Hematopoietic multipotent progenitor cell treated with erythropoietin and hydrocortisone succinate and interleukin-3 and kit ligand, for 6 days (in vitro differentiated cells): Measurements from ENCODE around the gene DOCK4.

ENCODE experiments used
- DNase-seq: peaks from one replicate; pipeline ENCODE4 v3.0.0-alpha.2; 2015

Gene DOCK4

DNA sequence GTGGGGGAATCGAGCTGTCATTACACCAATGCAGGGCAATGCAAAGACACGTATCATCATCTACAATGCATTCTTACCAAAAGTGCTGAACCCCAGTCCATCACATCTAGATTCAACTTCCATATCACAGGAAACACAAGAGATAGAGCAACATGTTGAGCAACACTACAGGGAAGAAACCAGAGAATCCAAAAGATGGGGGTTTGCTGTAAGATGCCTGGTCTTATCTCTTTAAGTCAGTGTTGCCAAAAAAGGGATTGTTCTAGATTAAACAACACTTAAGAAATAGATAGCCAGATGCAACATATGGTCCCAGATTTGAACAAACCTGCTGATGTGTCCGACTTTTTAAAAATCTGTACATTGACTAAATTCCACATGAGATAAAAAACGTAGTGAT, 328.3 kb downstream of the DOCK4 start:
- no peak for DNase-seq

DNA sequence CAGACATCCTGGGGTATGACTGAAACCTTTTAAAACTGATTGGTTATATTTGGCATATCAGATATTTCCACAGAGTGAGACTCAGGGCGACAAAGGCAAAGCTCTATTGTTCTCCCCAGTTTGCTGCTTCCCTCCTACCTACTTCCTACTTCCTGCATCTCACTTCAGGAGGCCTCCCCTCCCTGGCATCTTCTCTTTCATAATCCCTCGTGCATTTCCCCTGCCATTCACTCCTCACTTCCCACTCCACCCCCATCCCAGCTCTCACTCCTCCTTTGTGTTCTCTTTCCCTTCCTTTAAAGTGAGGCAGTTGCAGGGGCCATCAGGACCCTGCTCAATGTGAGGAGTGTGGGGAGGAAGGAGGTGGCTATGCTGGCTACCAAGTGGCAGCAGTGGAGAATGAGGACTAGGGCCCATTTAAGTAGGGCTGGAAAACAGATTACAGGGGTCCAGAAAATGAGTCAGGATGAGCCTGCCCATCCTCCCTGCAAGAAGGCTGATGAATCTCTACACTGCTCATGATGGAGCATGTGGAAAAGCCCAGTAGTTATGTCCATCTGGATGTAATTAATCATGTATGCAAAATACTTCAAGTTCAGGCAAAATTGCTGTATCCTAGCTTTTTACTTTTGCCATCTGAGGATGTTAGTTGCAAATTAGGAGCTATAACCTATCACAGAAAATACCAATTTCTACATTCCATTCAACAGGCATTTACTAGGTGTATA, 332.1 kb downstream of the DOCK4 start:
- DNase-seq, result no peak

GRCh38 chr7:111873326-111873646, 332.9 kb downstream of the DOCK4 start:
- no peak for DNase-seq

GRCh38 chr7:111872450-111873325, 333.5 kb downstream of the DOCK4 start:
- DNase-seq, result no peak

DNA sequence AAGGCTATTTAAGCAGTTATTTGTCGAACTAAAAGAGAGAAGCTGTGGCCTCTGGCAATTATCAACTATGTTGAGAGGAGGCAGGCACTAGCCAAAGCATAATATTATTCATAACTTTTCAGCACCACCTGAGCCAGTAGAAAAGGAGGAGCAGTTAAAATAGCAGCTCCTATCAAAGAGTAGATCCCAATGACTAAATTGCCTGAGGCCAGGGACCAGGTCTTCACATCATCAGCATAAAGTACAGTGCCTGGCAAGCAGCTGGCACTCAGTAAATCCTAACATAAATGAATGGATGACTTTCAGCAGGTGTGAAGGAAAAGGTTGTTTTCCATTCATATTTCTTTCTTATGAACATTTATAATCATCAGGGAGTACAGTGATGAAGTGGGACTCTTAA, 334.9 kb downstream of the DOCK4 start:
- no peak for DNase-seq

GRCh38 chr7:111869280-111869679, 336.9 kb downstream of the DOCK4 start:
- no peak for DNase-seq

DNA sequence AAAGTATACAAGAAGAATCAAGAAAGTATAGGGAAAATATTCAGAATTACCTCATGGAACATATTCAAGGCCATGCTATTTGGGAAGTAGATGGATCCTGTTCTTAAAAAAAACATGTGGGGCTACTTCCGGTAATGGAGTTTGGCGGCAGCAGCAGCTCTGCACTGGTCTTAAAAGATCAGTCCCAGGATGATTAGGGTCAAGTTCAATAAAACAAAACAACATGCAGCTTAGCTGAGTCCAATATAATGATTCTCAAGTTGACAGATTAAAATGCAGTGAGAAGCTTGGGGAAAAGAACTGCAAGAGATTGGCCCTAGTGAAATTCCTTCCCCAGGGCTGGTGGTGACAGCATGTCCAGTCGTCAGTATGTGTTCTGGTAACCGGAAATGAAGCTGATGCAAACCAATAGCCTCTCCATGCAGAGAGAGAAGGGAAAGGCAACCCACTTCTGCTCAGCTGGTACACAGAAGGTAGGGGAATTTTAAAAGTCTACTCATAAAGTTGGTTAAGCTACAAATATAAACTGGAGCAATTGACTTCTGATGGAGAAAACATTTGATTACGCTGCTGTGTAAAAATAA, 338.8 kb downstream of the DOCK4 start:
- no peak for DNase-seq

DNA sequence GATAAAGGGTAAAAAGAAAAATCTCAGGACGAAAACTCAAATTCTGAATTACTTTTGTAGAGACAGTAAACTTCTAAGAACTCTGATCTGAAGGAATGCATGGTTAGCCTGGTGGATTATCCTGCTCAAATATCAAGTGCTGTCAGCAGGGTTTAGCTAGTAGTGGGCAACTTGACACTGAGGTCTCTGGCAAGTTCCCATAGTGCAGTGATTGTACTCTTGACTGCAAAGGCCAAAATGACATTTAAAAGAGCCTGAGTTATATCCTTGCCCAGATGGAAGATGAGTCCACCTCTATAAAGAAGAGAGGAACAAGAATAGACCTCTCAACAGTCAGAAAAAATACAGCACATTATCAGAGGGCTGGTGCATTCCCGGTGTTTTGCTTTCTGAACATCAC, 339.4 kb downstream of the DOCK4 start:
- no peak for DNase-seq

DNA sequence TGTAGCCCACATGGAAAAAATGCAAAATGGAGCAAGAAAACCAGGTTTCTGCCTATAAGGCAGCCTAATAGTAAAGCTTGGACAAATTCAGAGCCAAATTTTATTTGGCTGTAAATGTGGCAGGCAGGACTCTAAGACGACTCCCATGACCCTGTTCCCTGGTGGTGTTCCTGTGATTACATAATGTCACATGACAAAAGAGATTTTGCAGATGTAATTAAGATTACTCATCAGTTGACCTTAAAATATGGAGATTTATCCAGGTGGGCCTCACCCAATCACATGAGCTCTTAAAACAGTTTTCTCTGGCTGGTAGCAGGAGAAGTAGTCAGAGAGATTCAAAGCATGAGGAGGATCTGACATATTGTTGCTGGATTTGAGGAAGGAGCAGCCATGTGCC, 340.8 kb downstream of the DOCK4 start:
- no peak for DNase-seq

GRCh38 chr7:111864291-111864976, 341.8 kb downstream of the DOCK4 start:
- no peak for DNase-seq

DNA sequence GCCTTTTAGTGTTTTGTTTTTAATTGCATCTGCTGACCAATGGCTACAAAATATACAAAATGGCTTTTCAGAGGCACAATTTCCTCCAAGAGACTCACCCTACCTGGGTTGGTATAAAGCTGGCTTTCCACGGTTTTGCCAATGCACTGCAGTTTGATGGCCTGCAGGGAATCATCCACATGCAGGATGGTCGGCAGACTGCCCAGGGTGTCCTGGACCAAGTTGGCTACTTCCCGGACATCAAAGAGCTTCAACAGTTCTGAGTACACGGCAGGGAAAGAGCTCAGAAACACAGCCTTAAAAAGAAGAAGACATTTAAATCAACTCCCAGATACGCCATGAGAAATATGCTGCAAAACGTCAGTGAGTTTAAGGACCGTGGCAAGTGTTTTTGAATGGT, 342.9 kb downstream of the DOCK4 start:
- no peak for DNase-seq

DNA sequence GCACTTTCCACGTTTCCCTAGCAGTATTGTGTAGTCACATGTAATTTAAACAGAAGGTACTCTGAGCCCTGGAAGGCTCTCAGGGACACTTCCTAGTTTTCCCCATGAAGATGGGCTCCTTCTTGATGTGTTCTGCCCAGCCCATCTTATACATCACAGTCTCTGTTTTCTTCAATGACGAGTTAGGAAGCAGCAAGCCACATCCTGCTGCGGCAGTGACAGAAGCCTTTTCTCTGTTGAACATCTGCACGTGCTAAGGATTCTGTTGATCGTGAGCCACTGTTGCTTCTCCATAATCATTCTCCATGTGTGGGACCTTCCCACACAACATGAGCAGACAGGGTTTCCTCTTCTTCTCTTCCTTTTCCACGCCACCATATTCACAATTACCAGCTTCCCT, 346.0 kb downstream of the DOCK4 start:
- no peak for DNase-seq

- no peak for DNase-seq
Observed at GRCh38 chr7:111858331-111858730, 347.9 kb downstream of the DOCK4 start.

DNA sequence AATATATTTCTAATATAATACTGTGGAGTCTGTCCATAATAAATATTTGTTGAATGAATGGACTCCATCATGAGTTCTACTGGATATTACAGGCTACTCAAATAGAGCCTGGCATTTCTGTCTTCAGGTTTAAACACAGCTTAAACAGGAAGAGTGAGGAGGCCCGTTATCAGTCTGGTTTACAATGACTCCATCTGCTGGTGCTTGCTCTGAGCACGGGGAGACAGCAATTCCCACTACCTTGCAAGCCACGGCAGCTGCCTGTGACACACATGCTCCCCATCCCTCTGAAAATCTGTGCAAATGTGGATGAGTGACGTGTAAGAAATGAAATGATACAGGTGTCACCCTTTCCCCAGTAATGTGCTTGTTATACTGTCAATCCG, 350.4 kb downstream of the DOCK4 start:
- DNase-seq, result peak; percentile 7

DNA sequence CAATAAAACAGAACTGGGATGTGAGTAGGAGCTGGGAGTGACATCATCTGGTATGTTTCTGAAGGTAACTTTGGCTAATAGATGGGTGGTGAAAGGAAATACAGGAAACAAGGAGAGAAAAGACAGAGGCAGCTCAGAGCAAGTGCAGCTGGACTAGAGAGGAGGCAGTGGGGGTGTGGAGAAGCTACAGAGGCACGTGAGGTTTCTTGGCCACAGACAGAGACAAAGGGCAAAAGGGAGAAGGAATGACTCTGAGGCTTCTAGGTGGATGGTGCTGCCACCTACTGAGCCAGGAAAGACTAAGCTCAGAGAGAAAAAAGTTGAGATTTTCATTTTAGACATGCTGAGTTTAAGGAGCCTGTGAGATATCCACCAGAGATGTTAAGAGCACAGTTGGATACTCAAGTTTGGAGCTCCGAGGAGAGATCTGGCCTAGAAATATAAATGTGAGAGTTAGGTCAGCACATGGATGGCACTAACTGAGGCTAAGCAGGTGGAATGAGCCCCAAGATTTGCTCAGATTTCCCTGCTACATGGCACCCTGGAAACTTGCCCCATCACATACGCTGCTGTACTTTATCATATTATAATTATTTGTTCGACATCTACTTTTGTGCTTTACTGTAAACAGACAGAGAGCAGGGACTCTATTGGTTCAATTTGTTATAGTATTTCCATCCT, 350.9 kb downstream of the DOCK4 start:
- DNase-seq, result peak; percentile 66

- peak; percentile 11 for DNase-seq
Observed at GRCh38 chr7:111853201-111853990, 352.8 kb downstream of the DOCK4 start.

DNA sequence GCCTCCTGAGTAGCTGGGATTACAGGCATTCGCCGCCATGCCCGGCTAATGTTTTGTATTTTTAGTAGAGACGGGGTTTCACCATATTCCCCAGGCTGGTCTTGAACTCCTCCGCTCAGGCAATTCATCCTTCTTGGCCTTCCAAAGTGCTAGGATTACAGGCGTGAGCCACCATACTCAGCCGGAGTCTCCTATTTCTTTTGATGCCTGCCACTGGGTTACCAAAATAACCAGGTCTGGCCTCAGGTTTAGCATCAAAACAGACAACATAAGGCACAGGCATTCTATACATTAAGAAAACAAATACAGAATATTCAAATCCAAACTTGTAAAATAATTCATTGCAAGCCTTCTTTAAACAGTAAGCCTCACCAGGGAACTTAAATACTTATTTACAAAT, 354.1 kb downstream of the DOCK4 start:
- DNase-seq, result no peak

DNA sequence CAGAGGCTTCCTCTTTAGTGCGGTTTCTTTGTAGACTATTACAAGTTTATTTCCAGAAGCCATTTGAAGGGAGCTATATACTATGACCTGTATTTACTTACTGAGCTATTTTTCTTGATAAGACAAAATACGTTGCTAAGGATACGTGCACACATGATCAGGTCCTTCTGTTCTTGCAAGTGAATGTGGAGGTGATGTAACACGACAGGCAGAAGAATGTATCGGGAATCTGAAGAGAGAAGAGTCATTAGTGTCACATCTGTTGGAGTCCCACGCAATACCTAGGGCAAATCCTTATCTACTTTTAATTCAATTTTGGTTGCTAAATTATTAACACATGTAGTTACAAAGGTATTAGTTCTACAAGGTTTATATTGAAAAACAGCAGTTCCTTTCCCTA, 359.3 kb downstream of the DOCK4 start:
- no peak for DNase-seq

GRCh38 chr7:111845853-111846252, 360.3 kb downstream of the DOCK4 start:
- no peak for DNase-seq

DNA sequence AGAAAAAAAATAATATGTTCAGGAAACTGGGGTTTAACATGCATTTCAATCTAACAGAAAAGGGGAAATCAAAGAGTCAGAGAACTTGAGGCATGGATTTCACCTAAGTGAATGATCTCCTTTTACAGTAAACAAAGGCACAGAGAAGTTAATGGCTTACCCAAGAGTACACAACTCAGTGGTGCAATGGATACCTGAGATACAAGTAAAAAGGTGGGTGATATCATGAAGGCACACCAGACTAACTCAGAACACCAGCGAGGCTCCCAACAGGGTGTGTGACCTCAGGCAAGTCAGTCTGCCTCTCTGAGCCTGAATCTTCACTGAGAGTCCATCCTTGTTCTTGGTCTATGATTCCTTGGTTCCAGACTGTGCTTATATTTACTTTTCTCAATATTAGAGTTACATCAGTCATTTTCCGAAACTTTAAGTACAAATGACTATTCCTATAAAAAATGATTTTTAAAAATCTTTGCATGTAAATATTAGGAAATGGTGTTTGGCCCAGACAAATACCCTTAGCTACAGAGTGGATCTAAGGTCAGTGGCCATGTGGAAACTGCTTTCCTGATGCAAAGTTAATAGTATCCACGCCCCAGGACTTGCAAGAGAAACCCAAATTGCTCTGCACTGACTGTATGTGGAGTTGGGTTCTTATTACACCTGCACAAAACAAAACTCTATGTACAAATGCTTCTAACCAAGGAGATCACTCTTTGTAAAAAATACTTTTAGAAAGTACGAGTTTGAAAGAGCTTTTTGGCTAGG, 361.1 kb downstream of the DOCK4 start:
- no peak for DNase-seq

- DNase-seq, result no peak
Observed at GRCh38 chr7:111842491-111842890, 363.7 kb downstream of the DOCK4 start.
